ENCODE data around the gene RNF208. TPM values are rescaled to one million over a fixed set of nuclear protein-coding genes. Genes with fewer than 3 reads are reported as not detected.

The RNF208 gene
- total RNA-seq, 1 donor from 2014 or later = not detected

- Histone ChIP-seq H3K9ac (ENCODE audit: low read depth in 1 of 3, low read length in 3 of 3) (no peak overlapping the region), H3K4me3 (ENCODE audit: low read length in 3 of 3) (no peak overlapping the region), H3K4me1 (ENCODE audit: control insufficient read depth in 3 of 3, insufficient read depth in 3 of 3, low read length in 3 of 3) (peaks cover 13 to 23% (median 16%) of the 10 kb centered on the region in 3 donors), H3K36me3 (ENCODE audit: control insufficient read depth in 3 of 3, insufficient read depth in 3 of 3, low read length in 3 of 3) (no peaks in the 10 kb centered on the region), H3K27me3 (ENCODE audit: control insufficient read depth in 3 of 3, insufficient read depth in 3 of 3, low read length in 3 of 3) (peaks cover 54 to 87% (median 75%) of the 10 kb centered on the region in 3 donors), H3K27ac (ENCODE audit: low read depth, low read length) (no peak overlapping the region), H3K9me3 (ENCODE audit: control insufficient read depth in 3 of 3, low read length in 3 of 3) (no peaks in the 10 kb centered on the region)
Observed at GRCh38 chr9:137170486-137171148, 51.4 kb downstream of the RNF208 start.

Other genes with a start within 250 kb of the RNF208 start
- 4.2 TPM for gene PTGDS, start 244.7 kb downstream of the RNF208 start, total RNA-seq
- under 0.01 TPM for gene LCNL1, start 239.2 kb downstream of the RNF208 start, total RNA-seq
- gene PAXX, start 229.8 kb downstream of the RNF208 start, total RNA-seq = 2.1 TPM
- gene CLIC3, start 225.7 kb downstream of the RNF208 start, total RNA-seq = not detected
- 5.2 TPM for gene ABCA2, start 194.0 kb downstream of the RNF208 start, total RNA-seq
- not detected for gene FUT7, start 190.2 kb downstream of the RNF208 start, total RNA-seq
- 5.7 TPM for gene NPDC1, start 176.1 kb downstream of the RNF208 start, total RNA-seq
- gene ENTPD2, start 168.2 kb downstream of the RNF208 start, total RNA-seq = 5.2 TPM
- 1.0 TPM for gene SAPCD2, start 151.7 kb downstream of the RNF208 start, total RNA-seq
- gene UAP1L1, start 144.7 kb downstream of the RNF208 start, total RNA-seq = 1.0 TPM
- 31.8 TPM for gene MAN1B1, start 135.3 kb downstream of the RNF208 start, total RNA-seq
- 19.8 TPM for gene DPP7, start 107.5 kb downstream of the RNF208 start, total RNA-seq
- gene GRIN1, start 83.1 kb downstream of the RNF208 start, total RNA-seq = not detected
- not detected for gene LRRC26, start 52.2 kb downstream of the RNF208 start, total RNA-seq
- not detected for gene TMEM210, start 50.2 kb downstream of the RNF208 start, total RNA-seq
- gene ANAPC2, start 33.7 kb downstream of the RNF208 start, total RNA-seq = 21.4 TPM
- gene SSNA1, start 33.6 kb downstream of the RNF208 start, total RNA-seq = 47.0 TPM
- 2.6 TPM for gene TPRN, start 21.5 kb downstream of the RNF208 start, total RNA-seq
- gene TMEM203, start 16.6 kb downstream of the RNF208 start, total RNA-seq = 32.9 TPM
- gene NDOR1, start 16.5 kb downstream of the RNF208 start, total RNA-seq = 4.7 TPM
- not detected for gene CYSRT1, start 2.9 kb upstream of the RNF208 start, total RNA-seq
- gene RNF224, start 5.3 kb upstream of the RNF208 start, total RNA-seq = not detected
- not detected for gene SLC34A3, start 8.7 kb upstream of the RNF208 start, total RNA-seq
- gene TUBB4B, start 19.0 kb upstream of the RNF208 start, total RNA-seq = 97.1 TPM
- gene STPG3, start 29.0 kb upstream of the RNF208 start, total RNA-seq = not detected
- gene NELFB, start 33.1 kb upstream of the RNF208 start, total RNA-seq = 33.9 TPM
- gene TOR4A, start 55.5 kb upstream of the RNF208 start, total RNA-seq = 2.1 TPM
- 2.1 TPM for gene NRARP, start 80.0 kb upstream of the RNF208 start, total RNA-seq
- gene EXD3, start 200.9 kb upstream of the RNF208 start, total RNA-seq = 8.4 TPM
- 0.52 TPM for gene NOXA1, start 201.2 kb upstream of the RNF208 start, total RNA-seq
- gene ENTPD8, start 219.1 kb upstream of the RNF208 start, total RNA-seq = not detected
- 4.2 TPM for gene NSMF, start 237.1 kb upstream of the RNF208 start, total RNA-seq